Measurements from ENCODE around the gene CIBAR2.

The CIBAR2 gene

GRCh38 chr16:85084841-85085510 lies 27.3 kb downstream of the CIBAR2 start:
- ChIA-PET CTCF (interaction anchor here (0.7 to 1.2 kb wide), 2 partner anchors 27 to 100 kb away, joined by 3 to 4 read pairs; no protein-coding TSS in a partner anchor), POLR2A (ENCODE audit: low non-redundant PET) (no interaction called here)
- TF ChIP-seq CTCF (conservative IDR thresholded peaks at IDR 0.05; ENCODE audit: low read depth): no peak
- DNase-seq (ENCODE audit: low spot score): no peak
- H3K27ac ChIP-seq: no peak overlapping the region

DNA sequence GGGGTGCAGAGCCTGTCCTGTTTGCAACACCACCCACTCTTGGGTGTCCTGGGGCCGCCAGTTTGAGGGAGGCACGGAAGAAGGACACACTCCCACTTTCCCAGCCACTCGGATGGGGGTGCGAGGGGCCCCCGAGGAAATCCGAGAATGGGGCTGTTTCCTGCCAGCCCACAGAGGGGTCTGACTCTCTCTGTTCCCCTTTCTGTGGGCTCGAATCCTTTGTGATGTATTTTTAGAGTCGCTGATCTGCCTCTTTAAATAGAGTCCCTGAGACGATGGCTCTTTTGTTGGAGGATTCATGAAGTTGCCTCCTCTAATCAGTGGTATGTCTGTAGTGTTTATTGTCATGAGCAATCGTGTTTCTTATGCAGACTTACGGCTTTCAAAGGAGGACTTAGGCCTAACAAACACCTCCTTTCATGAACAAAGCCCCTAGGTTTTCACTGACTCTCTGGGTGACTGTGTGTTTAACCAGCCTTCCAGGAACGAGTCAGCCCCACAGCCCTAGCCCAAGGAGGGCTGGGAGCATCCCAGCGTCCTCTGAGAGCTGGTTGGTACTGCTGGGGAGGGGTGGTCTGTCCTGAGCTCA lies 29.1 kb downstream of the CIBAR2 start:
- CTCF ChIA-PET: interaction anchor here (0.6 kb wide), 1 partner anchor 213 kb away, joined by 3 read pairs; no protein-coding TSS in a partner anchor
- DNase-seq (ENCODE audit: low spot score): no peak
- no peak overlapping the region for H3K27ac ChIP-seq
- no peak for TF ChIP-seq CTCF (conservative IDR thresholded peaks at IDR 0.05; ENCODE audit: low read depth)
- POLR2A ChIA-PET (ENCODE audit: low non-redundant PET): no interaction called here

DNA sequence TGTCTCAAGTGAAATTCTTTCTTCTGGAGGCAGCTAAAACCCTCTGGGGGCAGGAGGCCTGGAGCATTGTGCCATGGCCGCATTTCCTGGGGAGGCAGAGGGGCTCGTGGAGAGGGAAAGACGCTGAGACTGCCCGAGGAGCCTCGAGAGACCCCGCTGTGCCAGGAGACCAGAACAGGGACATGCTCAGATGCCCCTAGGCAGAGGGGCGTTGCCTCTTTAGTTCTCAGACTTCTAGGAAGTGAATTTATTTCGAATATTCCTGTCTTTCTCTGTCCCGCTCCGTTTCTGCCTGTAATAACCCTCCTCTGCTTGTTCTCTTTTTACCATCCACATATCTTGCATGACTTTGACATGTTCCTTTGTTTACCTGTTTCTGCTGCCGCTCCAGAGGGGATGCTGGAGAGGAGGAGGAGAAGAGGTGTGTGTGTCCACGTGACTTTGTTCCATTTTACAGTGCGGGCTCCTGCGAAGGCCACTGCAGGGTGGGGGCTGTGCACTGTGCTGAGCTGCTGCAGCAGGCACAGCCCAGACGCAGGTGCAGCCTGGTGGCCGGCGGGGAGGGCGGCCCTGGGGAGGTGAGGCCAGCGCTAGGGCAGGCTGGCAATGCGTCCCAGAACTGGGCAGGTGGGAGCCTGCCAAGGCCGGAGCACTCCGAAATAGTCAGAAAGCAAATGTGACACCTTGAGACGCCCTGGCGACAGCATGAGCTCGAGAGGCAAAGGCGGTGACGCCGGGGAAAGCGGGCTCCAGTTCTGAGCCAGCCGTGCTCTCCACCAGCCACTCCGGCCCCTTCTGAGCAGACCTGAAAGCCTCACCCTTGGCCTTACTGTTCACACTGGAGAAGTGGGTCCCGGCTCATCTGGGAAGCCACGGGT lies 29.9 kb downstream of the CIBAR2 start:
- no peak for TF ChIP-seq CTCF (conservative IDR thresholded peaks at IDR 0.05; ENCODE audit: low read depth)
- H3K27ac ChIP-seq: no peak overlapping the region
- DNase-seq (ENCODE audit: low spot score): no peak
- ChIA-PET CTCF (interaction anchor here (0.6 kb wide), 1 partner anchor 110 kb away, joined by 3 read pairs; no protein-coding TSS in a partner anchor), POLR2A (ENCODE audit: low non-redundant PET) (no interaction called here)

DNA sequence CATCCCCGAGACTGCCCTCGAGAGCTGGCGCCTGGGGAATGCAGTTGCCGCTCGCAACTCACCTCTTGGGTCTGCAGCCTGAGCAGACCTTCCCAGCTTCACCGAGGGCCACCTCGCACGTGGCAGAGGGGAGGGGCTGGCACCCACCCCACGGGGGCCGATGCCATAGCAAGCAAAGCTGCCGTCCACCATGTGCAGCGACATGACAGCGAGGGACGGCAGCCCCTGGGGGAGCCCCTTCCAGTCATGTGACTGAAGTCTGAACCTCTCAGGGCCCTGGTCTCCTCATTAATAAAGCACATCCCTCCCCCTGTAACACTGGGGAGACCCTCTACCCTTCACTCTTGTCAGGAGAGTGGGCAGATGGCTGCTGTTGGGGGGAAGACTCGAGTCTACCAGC lies 30.5 kb downstream of the CIBAR2 start:
- ChIA-PET CTCF (interaction anchor here (0.6 kb wide), 1 partner anchor 109 kb away, joined by 3 read pairs; no protein-coding TSS in a partner anchor), POLR2A (ENCODE audit: low non-redundant PET) (interaction anchor here (0.6 kb wide), 1 partner anchor 27 kb away, joined by 5 read pairs; no protein-coding TSS in a partner anchor)
- TF ChIP-seq CTCF (conservative IDR thresholded peaks at IDR 0.05; ENCODE audit: low read depth): no peak
- no peak overlapping the region for H3K27ac ChIP-seq
- DNase-seq (ENCODE audit: low spot score): no peak

- POLR2A ChIA-PET (ENCODE audit: low non-redundant PET): interaction anchor here (0.6 kb wide), 1 partner anchor 27 kb away, joined by 5 read pairs; no protein-coding TSS in a partner anchor
- H3K27ac ChIP-seq: no peak overlapping the region
- TF ChIP-seq CTCF (conservative IDR thresholded peaks at IDR 0.05; ENCODE audit: low read depth): no peak
- CTCF ChIA-PET: interaction anchor here (0.7 kb wide), 1 partner anchor 11 kb away, joined by 3 read pairs; no protein-coding TSS in a partner anchor
- no peak for DNase-seq (ENCODE audit: low spot score)
These were observed 31.2 kb downstream of the CIBAR2 start for GRCh38 chr16:85081038-85081437.

All from RWPE1 (cell line).